H1 (cell line): ENCODE data around the gene OPA3. TPM values are rescaled to one million over a fixed set of nuclear protein-coding genes. Genes with fewer than 3 reads are reported as not detected.

ENCODE experiments used
- BACH1 ChIP-seq: IDR thresholded peaks from 2 replicates; pipeline ENCODE4 v1.6.1; 2012; ENCODE audit warnings: low read length, improper control_type of control experiment
- HDAC6 ChIP-seq: IDR thresholded peaks from one replicate; pipeline ENCODE4 v1.7.1; 2012; ENCODE audit warnings: low read depth, mild to moderate bottlenecking, inconsistent platforms, low read length, moderate library complexity
- KDM4A ChIP-seq: IDR thresholded peaks from one replicate; pipeline ENCODE4 v1.7.1; 2012; ENCODE audit warnings: low read depth, mild to moderate bottlenecking, moderate library complexity, low read length, inconsistent platforms; ENCODE audit not compliant: severe bottlenecking
- POLR2A ChIP-seq, 2 experiments: IDR thresholded peaks; 1 replicate in 1 of 2; 2 replicates in 1 of 2; pipeline ENCODE4 v1.6.1; 2011; ENCODE audit warnings: low read depth in 2 of 2, low read length in 2 of 2, mild to moderate bottlenecking in 2 of 2; ENCODE audit errors: control extremely low read depth in 1 of 2
- TBP ChIP-seq: IDR thresholded peaks from 2 replicates; pipeline ENCODE4 v1.6.1; 2011; ENCODE audit warnings: low read depth, low read length, improper control_type of control experiment
- TEAD4 ChIP-seq: IDR thresholded peaks from 2 replicates; pipeline ENCODE4 v1.6.1; 2012; ENCODE audit warnings: low read depth, low read length, inconsistent platforms, mixed read lengths
- YY1 ChIP-seq: IDR thresholded peaks from 2 replicates; pipeline ENCODE4 v1.6.1; 2011; ENCODE audit warnings: low read depth, mild to moderate bottlenecking, low read length
- polyA plus RNA-seq, 7 experiments: library from polyadenylated mRNA; depleted of rRNA in 3 of 7; stranded (reverse) in 5 of 7; unstranded in 2 of 7; fragments of >200 nt in 5 of 7; fragments of 200-250 nt in 2 of 7; gene quantifications; 1 replicate in 5 of 7; 2 replicates in 1 of 7; 4 replicates in 1 of 7; pipeline versions ENCODE4 v1.2.1 to v1.2.3, GENCODE V29; 2011 to 2013; ENCODE audit warnings: missing spikeins in 2 of 7, mixed read lengths in 2 of 7
- total RNA-seq: library from RNA; stranded (reverse); fragmentation: NEBNext Ultra II Directional; extraction: Animal tissue kit (Norgen Biotek cat#: 25700); gene quantifications from 2 replicates; pipeline ENCODE4 v1.2.1, GENCODE V29; 2021
- TF ChIP-seq, protein P1 (sequence below): IDR thresholded peaks from 2 replicates; pipeline ENCODE4 v1.6.1; 2012; ENCODE audit warnings: inconsistent platforms

OPA3 gene
- total and polyA plus RNA-seq, 2 of the 8 experiments (the other 6 are each of a cell fraction or from before 2014, with no cell fraction given) = 12.5 to 14.5 TPM

DNA sequence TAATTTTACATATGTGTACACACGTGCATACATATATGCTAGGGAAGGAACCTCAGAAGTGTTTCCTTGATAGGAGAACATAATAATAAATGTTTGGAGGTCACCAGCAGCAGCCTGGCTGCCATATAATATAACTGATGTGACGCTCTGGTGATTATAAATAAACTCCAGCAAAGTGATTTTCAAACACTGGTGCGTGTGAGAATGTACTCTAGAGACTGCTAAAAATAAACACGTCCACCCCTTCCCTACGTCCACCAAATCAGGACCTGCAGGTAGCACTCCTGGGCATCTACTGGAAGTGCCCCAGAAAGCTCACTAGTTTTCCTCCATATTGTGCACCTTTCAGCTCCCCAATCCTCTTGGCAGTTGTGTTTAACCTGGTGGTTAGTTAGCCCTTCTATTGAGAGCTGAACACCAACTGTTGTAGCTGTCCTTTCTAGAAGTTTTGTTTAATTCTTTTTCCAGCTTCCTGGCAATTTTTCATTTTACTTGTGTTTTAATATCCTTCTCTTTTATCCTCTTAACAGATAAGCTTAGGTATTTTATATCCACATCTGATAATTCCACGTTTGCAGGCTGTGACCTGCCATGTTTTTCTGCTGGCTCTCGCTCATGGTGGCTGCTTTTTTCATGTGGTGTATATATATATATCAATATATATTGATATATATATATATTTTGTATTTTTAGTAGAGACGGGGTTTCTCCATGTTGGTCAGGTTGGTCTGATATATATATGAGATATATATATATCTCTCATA, 13.0 kb downstream of the OPA3 start (continued):
- no peak for TF ChIP-seq BACH1
- no peak for TF ChIP-seq KDM4A
- no peak for TF ChIP-seq POLR2A (IDR thresholded peaks at IDR 0.05; ENCODE audit: control extremely low read depth in 1 of 2, low read depth in 2 of 2, low read length in 2 of 2)
- no peak for TF ChIP-seq HDAC6
- TF ChIP-seq YY1 = no peak
- TF ChIP-seq, protein P1, sequence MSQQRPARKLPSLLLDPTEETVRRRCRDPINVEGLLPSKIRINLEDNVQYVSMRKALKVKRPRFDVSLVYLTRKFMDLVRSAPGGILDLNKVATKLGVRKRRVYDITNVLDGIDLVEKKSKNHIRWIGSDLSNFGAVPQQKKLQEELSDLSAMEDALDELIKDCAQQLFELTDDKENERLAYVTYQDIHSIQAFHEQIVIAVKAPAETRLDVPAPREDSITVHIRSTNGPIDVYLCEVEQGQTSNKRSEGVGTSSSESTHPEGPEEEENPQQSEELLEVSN = no peak
- no peak for TF ChIP-seq TEAD4
- no peak for TF ChIP-seq TBP
